GM15510 (cell line): ENCODE results near the gene GAB2.

Experiments used
- POLR2A ChIP-seq: IDR thresholded peaks from 3 replicates; pipeline ENCODE4 v1.6.1; 2011; ENCODE audit warnings: borderline replicate concordance; ENCODE audit not compliant: insufficient read length; ENCODE audit errors: extremely low read depth

Gene GAB2

DNA sequence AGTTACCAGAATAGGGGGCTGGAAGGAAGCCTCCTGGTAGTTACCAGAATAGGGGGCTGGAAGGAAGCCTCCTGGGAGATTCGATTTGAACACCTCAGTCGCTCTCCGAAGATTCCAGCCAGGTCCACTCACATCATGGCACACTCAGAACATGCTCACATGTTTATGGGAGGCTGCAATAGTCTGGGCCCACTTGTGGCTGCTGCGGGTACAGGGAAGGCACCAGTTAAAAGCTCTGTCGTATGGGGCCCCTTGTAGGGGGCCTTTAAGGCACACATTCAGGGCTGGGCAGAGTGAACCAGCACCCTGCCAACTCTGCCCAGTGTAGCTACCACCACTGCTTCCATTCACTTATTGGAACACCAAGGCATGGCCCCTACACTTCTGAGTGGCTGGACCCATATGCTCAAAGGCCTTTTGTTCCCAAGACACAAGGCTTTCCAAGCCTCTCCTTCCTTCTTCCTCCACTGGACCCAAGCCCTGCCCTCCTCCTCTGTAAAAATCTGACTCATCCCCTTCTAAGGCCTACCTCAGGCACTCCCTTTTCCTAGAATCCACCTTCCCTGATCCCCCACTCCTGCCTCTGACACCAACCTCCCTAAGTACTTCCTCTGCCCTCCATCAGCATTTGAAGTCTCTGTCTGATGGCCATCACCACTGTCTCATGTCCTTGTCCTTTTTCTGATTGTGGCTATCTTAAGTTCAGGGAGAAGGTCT lies 200.9 kb downstream of the GAB2 start:
- TF ChIP-seq POLR2A, result no peak

DNA sequence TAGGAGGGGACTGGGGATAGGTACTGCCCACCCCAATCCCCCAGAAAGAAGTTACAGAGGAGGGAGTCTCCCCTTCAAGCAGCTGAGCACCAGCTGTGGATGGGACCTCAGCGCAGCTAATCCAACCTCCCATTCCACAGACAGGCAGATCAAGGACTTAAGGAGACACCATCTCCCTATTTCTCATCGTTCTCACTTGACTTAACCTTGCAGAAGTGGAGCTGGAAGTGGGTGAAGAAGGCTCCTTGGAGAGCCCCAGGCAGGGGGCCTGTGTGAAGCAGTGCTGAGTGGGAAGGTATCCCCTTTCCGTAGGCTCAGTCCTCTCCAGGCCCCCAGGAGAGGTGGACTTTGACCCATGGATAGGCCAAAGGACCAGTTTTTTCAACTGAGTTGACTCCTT lies 201.6 kb downstream of the GAB2 start:
- TF ChIP-seq POLR2A, result no peak

DNA sequence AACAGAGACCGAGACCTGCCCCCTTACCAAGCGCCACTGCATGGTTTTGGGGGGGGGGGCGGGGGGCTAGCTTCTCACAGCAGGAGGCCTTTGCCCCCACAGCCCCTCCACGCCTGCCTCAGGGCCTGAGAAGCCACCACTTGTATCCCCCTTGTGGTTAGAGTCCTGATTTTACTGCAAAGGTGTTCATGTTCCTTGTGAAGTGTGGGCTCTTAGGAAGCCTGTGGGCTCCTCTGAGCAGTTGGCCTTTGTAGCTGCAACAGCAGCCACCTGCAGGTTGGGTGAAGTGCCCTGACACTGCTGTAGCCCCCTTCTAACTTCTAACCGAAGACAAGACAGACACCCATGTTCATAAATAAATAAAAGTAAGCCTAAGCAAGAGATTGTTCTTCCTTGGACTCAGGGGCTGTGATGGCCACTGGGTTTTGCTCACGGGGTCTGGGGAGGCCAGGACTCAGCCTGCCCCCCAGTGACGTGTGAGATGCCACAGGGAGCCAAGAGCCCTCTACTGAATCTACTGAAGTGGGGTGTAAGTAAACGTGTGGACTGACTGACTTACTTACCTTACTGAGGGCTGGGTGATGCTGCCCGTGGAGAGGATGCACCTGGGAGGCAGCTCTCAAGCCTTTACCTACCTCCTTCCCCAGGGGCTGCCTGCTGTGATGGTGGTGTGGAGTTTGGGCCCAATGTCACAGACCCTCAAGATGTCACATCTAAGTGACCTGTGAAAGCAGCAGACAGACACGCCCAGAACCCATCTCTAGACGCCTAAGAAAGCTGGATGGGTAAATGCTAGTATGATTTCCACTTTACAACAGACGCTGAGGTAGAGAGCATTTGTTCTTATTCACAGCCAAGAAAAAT lies 203.1 kb downstream of the GAB2 start:
- TF ChIP-seq POLR2A, result no peak

DNA sequence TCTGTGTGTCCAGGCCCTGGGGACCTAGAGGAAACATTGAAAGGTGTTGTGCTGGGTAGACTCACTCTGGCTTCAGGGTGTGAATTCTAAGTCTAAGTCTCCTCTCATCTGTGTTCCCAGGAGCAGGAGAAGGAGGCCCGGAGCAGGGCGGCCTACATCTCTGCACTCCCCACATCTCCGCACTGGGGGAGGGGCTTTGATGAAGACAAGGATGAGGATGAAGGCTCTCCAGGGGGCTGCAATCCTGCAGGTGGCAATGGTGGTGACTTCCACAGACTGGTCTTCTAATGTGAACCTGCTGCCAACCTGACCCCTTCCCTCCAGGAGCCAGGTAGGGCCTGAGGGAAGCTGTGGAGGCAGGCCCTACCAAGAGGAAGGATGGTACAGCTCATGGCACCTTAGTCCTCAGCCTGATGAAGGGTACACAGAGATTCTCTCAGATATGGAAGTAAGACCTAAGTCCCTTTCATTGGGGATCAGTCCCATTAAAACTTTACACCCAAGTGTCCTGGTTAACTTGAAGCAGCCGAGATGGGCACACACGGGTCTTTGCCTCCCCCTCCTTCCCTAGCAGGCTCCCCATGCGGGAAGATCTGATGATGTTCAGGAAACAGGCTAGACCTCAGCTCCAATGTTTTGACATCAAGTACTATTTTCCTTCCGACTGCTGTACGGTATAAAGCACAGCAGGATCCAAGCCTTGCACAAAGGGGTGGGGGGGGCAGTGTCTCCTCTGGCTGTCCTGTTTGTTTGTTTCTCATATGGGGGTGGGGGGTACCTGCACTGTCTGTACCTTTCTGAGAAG lies 203.9 kb downstream of the GAB2 start:
- no peak for TF ChIP-seq POLR2A

DNA sequence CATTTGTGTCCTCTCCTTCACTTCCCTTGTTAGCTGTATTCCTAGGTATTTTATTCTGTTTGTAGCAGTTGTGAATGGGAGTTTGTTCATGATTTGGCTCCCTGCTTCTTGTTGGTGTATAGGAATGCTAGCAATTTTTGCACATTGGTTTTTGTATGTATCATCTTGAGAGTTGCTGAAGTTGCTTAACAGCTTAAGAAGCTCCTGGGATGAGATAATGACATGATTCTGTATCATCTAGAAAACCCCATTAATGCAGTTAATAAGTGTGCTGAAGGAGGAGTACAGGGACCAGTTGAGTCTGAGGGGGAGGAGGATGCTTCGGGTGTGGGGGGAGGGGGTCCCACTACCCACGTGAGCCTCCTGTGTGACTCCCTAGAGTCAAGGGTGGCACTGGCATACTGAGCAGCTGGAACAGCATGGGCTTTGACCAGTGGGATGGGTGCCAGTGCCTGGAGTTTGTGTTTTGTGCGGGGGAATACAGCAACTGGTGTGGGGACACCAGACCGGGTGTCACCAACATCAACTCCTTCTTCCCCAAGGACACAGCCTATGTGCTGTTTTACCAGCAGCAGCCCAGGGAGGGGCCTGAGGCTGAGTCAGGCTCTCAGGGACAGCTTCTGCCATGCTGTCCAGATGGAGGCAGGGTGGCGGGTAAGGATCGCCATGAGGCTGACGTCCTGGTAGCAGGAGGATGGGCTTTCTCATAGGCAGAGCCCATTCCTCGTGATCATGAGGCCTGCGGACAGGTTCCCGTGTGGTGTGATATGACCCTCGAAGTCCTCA lies 204.8 kb downstream of the GAB2 start:
- TF ChIP-seq POLR2A, result no peak

DNA sequence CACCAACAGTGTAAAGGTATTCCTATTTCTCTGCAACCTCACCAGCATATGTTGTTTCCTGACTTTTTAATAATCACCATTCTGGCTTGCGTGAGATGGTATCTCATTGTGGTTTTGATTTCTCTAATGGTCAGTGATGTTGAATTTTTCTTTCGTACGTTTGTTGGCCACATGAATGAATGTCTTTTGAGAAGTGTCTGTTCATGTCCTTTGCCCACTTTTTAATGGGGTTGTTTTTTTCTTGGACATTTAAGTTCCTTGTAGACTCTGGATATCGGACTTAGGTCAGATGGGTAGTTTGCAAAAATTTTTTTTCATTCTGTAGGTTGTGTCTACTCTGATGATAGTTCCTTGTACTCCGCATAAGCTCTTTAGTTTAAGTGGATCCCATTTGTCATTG lies 206.1 kb downstream of the GAB2 start:
- no peak for TF ChIP-seq POLR2A

DNA sequence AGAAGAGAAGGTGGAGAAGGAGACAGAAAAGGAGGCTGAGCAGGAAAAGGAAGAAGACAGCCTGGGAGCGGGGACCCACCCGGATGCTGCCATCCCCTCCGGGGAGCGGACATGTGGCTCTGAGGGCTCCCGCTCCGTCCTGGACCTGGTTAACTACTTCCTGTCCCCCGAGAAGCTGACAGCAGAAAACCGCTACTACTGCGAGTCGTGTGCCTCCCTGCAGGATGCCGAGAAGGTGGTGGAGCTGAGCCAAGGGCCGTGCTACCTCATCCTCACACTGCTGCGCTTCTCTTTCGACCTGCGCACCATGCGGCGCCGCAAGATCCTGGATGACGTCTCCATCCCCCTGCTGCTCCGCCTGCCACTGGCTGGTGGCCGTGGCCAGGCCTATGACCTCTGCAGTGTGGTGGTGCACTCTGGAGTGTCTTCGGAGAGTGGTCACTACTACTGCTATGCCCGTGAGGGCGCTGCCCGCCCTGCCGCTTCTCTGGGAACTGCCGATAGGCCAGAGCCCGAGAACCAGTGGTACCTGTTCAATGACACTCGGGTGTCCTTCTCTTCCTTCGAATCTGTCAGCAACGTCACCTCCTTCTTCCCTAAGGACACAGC lies 207.5 kb downstream of the GAB2 start:
- no peak for TF ChIP-seq POLR2A

DNA sequence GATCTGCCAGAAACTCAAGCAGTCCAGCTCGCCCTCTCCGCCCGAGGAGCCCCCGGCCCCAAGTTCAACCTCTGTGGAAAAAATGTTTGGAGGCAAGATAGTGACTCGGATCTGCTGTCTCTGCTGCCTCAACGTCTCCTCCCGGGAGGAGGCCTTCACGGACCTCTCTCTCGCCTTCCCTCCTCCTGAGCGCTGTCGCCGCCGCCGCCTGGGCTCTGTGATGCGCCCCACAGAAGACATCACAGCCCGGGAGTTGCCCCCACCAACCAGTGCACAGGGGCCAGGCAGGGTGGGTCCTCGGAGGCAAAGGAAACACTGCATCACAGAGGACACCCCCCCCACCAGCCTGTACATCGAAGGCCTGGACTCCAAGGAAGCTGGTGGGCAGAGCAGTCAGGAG lies 208.1 kb downstream of the GAB2 start:
- TF ChIP-seq POLR2A, result no peak

DNA sequence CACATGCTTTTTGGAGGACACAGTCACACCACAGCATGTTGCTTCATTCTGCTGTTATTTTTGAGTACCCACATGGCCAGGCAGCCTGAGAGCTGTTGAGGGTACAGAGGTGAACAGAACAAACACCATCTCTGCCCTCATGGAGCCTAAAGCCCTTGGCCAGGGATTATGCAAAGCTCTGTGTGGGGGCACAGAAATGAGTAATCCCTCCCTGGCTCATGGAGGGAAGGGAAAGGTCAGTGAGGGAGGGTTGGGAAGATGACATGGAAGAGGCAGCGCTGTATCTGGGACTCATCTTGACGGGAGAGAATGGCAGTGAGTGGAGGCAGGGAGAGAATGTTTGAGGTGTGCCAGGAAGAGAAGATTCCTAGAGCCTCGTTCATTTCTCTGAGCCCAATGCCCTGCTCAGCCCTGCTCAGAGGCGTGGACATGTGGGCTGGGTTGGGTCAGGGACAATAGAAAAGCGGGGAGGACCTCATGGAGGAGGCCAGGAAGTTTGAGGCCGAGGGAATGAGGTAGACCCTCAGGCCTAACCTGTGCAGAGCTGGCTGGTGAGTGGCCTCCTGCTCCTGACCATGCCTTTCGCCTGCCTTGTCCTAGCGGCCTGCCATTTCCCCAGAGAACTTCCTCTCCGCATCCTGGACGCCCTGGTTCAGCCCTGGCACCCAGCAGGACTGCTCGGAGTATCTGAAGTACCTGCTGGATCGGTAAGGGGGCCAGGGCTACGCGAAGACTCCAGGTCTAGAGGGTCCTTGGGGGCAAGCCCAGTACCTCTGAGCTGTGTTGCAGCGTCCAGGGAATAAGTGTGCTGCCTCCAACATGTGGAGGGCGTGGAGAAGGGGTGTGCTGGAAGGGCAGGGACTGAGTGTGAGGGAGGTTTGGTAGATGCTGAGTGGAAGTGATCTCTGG lies 209.1 kb downstream of the GAB2 start:
- no peak for TF ChIP-seq POLR2A

DNA sequence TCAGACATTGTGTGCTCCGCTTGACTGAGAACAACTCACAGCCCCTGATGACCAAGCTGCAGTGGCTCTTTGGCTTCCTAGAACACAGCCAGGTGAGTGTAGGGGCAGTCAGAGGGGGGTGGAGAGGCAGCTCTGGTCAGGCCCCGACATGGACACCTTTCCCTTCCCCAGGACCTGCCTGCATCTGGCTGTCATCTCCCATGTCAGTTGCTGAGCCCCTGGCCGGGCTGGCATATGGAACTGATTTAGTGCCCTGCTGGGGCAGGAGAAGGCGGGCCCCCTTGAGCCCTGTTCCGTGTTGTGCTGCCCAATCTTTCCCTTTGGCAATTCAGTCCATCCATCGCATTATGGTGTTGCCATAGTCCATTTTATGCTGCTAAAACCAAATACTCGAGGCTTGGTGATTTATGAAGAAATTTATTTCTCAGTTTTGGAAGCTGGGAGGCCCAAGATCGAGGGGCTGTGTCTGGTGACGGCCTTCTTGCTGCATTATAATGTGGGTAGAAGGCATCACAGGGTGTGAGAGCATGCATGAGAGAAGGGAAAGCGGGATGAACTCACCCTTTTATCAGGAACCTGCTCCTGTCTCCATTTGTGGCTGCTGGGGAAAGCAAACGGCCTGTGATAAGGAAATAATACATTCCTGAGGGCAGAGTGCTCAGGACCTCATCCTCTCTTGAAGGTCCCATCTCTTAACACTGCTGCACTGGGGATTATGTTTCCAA lies 209.9 kb downstream of the GAB2 start:
- TF ChIP-seq POLR2A, result no peak

DNA sequence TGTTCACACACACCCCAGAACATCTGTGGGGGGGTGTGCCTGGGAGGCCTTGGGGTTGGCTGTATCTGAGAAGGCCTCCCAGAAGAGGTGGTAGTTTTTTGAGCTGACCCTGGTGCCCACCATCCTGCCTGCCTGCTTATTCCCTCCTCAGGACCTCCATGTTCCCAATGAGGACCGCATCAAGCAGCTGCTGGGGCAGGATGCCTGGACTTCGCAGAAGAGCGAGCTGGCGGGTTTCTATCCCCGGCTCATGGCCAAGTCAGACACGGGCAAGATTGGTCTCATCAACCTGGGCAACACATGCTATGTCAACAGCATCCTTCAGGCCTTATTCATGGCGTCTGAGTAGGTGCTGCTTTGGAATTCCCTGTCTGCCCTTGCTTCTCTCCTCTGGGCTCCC lies 211.9 kb downstream of the GAB2 start:
- TF ChIP-seq POLR2A, result no peak

DNA sequence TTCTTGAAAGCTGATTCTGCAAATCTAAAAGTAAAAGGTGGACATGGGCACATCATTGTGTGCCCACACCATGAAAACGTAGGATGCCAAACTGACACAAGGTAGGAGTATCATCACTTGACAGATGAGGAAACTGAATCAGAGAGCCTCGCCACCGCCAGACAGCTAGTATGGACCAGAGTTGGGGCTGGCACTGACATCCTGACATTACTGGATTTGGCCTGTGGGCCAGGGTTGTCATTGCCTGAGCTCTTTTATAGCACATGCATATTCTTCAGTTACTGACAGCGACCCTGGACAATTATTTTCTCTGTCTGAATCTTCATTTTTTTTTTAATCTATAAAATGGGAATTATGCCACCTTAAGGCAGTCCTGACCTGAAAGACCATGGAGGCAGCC lies 212.4 kb downstream of the GAB2 start:
- TF ChIP-seq POLR2A, result no peak
